Osteocyte (in vitro differentiated cells): ENCODE data around the gene CGB1. TPM values are rescaled to one million over a fixed set of nuclear protein-coding genes. Genes with fewer than 3 reads are reported as not detected.

Experiments
- DNase-seq: peaks from one replicate; pipeline ENCODE4 v3.0.0; 2021; ENCODE audit warnings: mixed read lengths; ENCODE audit not compliant: unreplicated experiment; ENCODE audit errors: extremely low spot score
- H3K27ac Mint-ChIP-seq: one replicate; pipeline ENCODE4 v1.8.0; 2021; ENCODE audit warnings: mild to moderate bottlenecking, mixed read lengths; ENCODE audit not compliant: unreplicated experiment
- H3K27me3 Mint-ChIP-seq: one replicate; pipeline ENCODE4 v1.8.0; 2021; ENCODE audit warnings: mixed read lengths; ENCODE audit not compliant: unreplicated experiment
- H3K36me3 Mint-ChIP-seq: one replicate; pipeline ENCODE4 v1.8.0; 2021; ENCODE audit warnings: mixed read lengths; ENCODE audit not compliant: unreplicated experiment
- H3K4me1 Mint-ChIP-seq: one replicate; pipeline ENCODE4 v1.8.0; 2021; ENCODE audit warnings: mixed read lengths; ENCODE audit not compliant: unreplicated experiment
- H3K4me3 Mint-ChIP-seq: one replicate; pipeline ENCODE4 v1.8.0; 2021; ENCODE audit warnings: mild to moderate bottlenecking, moderate library complexity, mixed read lengths; ENCODE audit not compliant: unreplicated experiment
- H3K9me3 Mint-ChIP-seq: one replicate; pipeline ENCODE4 v1.8.0; 2021; ENCODE audit warnings: mixed read lengths; ENCODE audit not compliant: unreplicated experiment
- CTCF ChIP-seq: fragments of 200-600 bp; sonication (generic); IDR thresholded peaks from 2 replicates; pipeline ENCODE4 v1.5.0; 2021; ENCODE audit warnings: antibody characterized with exemption, mild to moderate bottlenecking, moderate library complexity
- total RNA-seq: library from RNA; stranded (reverse); gene quantifications from 2 replicates; pipeline ENCODE4 v1.2.1, GENCODE V29; 2021

CGB1 gene
- total RNA-seq, 1 donor from 2014 or later = not detected

- no peak for TF ChIP-seq CTCF
- peaks cover 38% of the 10 kb centered on the region for H3K27me3 Mint-ChIP-seq
- no peak for DNase-seq
- peaks cover 7% of the 10 kb centered on the region for H3K4me1 Mint-ChIP-seq
- peak within 1 kb of the TSS; percentile 54 for H3K27ac Mint-ChIP-seq
- no peaks in the 10 kb centered on the region for H3K36me3 Mint-ChIP-seq
- peaks cover 7% of the 10 kb centered on the region for H3K9me3 Mint-ChIP-seq
- H3K4me3 Mint-ChIP-seq = peak within 1 kb of the TSS; percentile 45
Observed at GRCh38 chr19:49064768-49065611, 28.3 kb upstream of the CGB1 start, which contains the start of gene NTF4. TSS of gene NTF4 (minus strand) at chr19:49064818. CDS start at chr19:49061997, 2,821 bp downstream.

DNA sequence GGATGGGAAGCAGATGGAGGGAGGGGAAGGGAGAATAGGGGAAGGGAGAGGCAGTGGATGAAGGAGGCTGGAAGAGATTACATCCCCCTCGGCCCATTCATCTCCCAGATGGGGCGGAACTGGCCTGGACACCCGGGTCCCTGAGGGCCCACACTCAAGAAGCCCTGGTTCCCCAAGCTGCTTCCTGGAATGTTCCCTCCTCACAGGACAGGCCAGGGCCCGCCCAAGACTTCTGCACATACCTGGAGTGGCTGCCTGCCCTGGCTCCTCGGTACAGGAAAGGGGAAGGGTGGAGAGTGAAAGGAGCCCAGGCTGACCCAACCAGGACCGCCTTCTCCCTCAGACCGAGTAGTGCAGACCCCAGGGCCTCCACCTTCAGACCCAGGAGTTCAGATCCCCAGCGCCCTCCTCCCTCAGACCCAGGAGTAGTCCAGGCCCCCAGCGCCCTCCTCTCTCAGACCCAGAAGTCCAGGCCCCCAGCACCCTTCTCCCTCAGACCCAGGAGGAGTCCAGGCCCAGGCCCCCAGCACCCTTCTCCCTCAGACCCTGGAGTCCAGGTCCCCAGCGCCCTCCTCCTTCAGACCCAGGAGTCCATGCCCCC lies 27.4 kb upstream of the CGB1 start:
- peaks cover under 1% of the 10 kb centered on the region for H3K9me3 Mint-ChIP-seq
- H3K27ac Mint-ChIP-seq = no peak overlapping the region
- H3K4me1 Mint-ChIP-seq = peaks cover 7% of the 10 kb centered on the region
- no peak for DNase-seq
- no peaks in the 10 kb centered on the region for H3K36me3 Mint-ChIP-seq
- H3K27me3 Mint-ChIP-seq = peaks cover 32% of the 10 kb centered on the region
- peak overlapping the region; percentile 45 for H3K4me3 Mint-ChIP-seq
- no peak for TF ChIP-seq CTCF

DNA sequence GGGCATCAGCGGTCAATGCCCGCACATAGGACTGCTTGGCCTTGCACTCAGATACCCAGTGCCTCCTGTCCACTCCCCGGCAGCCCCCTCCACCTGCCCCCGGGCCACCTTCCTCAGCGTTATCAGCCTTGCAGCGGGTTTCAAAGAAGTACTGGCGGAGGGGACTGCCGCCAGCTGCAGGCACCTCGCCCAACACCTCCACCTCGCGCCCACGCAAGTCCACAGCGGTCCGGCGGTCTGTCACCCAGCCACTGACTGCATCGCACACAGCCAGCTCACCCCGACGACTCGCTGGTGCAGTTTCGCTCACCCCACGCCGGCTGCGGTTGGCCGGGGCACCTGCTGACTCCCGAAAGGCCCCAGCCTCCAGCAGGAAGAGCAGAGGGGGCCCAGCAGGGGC lies 24.8 kb upstream of the CGB1 start:
- Mint-ChIP-seq H3K9me3 (no peaks in the 10 kb centered on the region), H3K27me3 (peaks cover 16% of the 10 kb centered on the region), H3K4me3 (no peak overlapping the region), H3K4me1 (peaks cover 18% of the 10 kb centered on the region), H3K36me3 (no peaks in the 10 kb centered on the region), H3K27ac (no peak overlapping the region)
- DNase-seq = no peak
- TF ChIP-seq CTCF = no peak

GRCh38 chr19:49061000-49061399 lies 24.3 kb upstream of the CGB1 start:
- Mint-ChIP-seq H3K36me3 (no peaks in the 10 kb centered on the region), H3K4me3 (no peak overlapping the region), H3K27me3 (peaks cover 12% of the 10 kb centered on the region), H3K4me1 (peaks cover 20% of the 10 kb centered on the region), H3K9me3 (no peaks in the 10 kb centered on the region), H3K27ac (no peak overlapping the region)
- no peak for DNase-seq
- no peak for TF ChIP-seq CTCF

DNA sequence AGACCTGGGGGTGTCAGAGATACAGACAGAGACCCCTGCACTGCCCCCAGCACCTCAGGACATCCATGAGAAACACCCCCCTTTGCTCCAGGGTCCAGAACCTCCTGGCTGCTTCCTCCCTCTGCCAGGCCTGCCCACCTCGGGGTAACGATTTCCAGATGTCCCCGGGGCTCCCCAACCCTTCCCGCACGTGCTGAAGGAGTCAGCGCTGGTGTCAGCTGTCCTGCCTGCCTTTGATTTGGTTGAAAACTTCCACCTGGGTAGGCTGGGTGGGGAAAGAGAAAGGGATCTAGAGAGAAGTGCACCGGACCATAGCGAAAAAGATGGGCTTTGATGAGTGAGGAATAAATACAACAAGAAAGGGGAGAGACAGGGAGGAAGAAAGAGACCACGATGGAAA lies 22.4 kb upstream of the CGB1 start:
- TF ChIP-seq CTCF = no peak
- no peaks in the 10 kb centered on the region for H3K9me3 Mint-ChIP-seq
- peaks cover 6% of the 10 kb centered on the region for H3K27me3 Mint-ChIP-seq
- H3K4me3 Mint-ChIP-seq = no peak overlapping the region
- peaks cover 15% of the 10 kb centered on the region for H3K4me1 Mint-ChIP-seq
- H3K27ac Mint-ChIP-seq = no peak overlapping the region
- no peaks in the 10 kb centered on the region for H3K36me3 Mint-ChIP-seq
- no peak for DNase-seq
